H1 (cell line): ENCODE measurements around the gene MICU1. TPM values are rescaled to one million over a fixed set of nuclear protein-coding genes. Genes with fewer than 3 reads are reported as not detected.

Source experiments
- CTCF ChIA-PET: fragments of 300-600 bp; sonication (Branson Sonifier 250); formaldehyde crosslinking; loops from one replicate; lab custom pipeline; 2021; ENCODE audit not compliant: partially characterized antibody; lab: Charles Lee
- POLR2A ChIA-PET: fragments of 300-600 bp; sonication (Branson Sonifier 250); formaldehyde crosslinking; loops from one replicate; lab custom pipeline; 2021; ENCODE audit warnings: inconsistent platforms; ENCODE audit not compliant: partially characterized antibody; lab: Charles Lee
- DNase-seq, 2 experiments: peaks; one replicate each; pipeline versions ENCODE4 v3.0.0 to v3.0.0-alpha.2; 2010 to 2022; ENCODE audit warnings: low spot score in 2 of 2, low read depth in 1 of 2, mixed read lengths in 1 of 2
- FAIRE-seq: peaks from 2 replicates; lab custom pipeline; 2011; peaks lifted over from hg19 to GRCh38; lab: Jason Lieb, UNC
- H2AFZ ChIP-seq: 2 replicates; pipeline ENCODE4 v1.8.1; 2012; ENCODE audit warnings: low read length, inconsistent platforms
- H2AK5ac ChIP-seq: 2 replicates; pipeline ENCODE4 v1.6.1; 2013; ENCODE audit warnings: low read depth, low read length
- H2BK120ac ChIP-seq: replicated peaks from 2 replicates; pipeline ENCODE3; 2013; ENCODE audit warnings: low read depth, low read length, inconsistent platforms
- H2BK12ac ChIP-seq: 2 replicates; pipeline ENCODE4 v1.6.1; 2013; ENCODE audit warnings: low read depth, low read length
- H2BK15ac ChIP-seq: 2 replicates; pipeline ENCODE4 v1.6.1; 2013; ENCODE audit warnings: low read length
- H2BK20ac ChIP-seq: 2 replicates; pipeline ENCODE4 v1.6.1; 2013; ENCODE audit warnings: low read length
- H2BK5ac ChIP-seq: 2 replicates; pipeline ENCODE4 v1.6.1; 2013; ENCODE audit warnings: low read depth, low read length
- H3K14ac ChIP-seq: 2 replicates; pipeline ENCODE4 v1.6.1; 2013; ENCODE audit warnings: inconsistent platforms; ENCODE audit not compliant: insufficient read length
- H3K18ac ChIP-seq: 2 replicates; pipeline ENCODE4 v1.6.1; 2013; ENCODE audit warnings: low read length; ENCODE audit errors: extremely low read depth
- H3K23ac ChIP-seq: 2 replicates; pipeline ENCODE4 v1.6.1; 2013; ENCODE audit warnings: inconsistent platforms; ENCODE audit not compliant: insufficient read length
- H3K23me2 ChIP-seq: 2 replicates; pipeline ENCODE4 v1.6.1; 2013; ENCODE audit warnings: low read depth, low read length
- H3K27ac ChIP-seq: 2 replicates; pipeline ENCODE4 v1.6.1; 2011; ENCODE audit warnings: low read depth, low read length, inconsistent platforms
- H3K27me3 ChIP-seq, 4 experiments: replicated peaks in 1 of 4; 1 replicate in 1 of 4; 2 replicates in 3 of 4; pipeline versions ENCODE4 v1.6.1 to v1.8.1; 2011 to 2013; ENCODE audit warnings: low read length in 3 of 4, mild to moderate bottlenecking in 3 of 4, inconsistent platforms in 2 of 4, mixed read lengths in 2 of 4, moderate library complexity in 1 of 4; ENCODE audit not compliant: control insufficient read depth in 3 of 4, insufficient read depth in 3 of 4; ENCODE audit errors: extremely low read depth in 1 of 4
- H3K36me3 ChIP-seq, 4 experiments: 2 replicates each; pipeline versions ENCODE4 v1.6.1 to v1.8.1; 2011 to 2013; ENCODE audit warnings: mild to moderate bottlenecking in 4 of 4, low read length in 3 of 4, moderate library complexity in 2 of 4, control low read depth in 1 of 4, inconsistent platforms in 1 of 4; ENCODE audit not compliant: insufficient read depth in 4 of 4, control insufficient read depth in 2 of 4
- H3K4ac ChIP-seq: replicated peaks from 2 replicates; pipeline ENCODE3; 2013; ENCODE audit warnings: low read length, low read depth, mixed read lengths, inconsistent platforms; ENCODE audit not compliant: insufficient read length
- H3K4me1 ChIP-seq, 4 experiments: replicated peaks in 1 of 4; 1 replicate in 1 of 4; 2 replicates in 3 of 4; pipeline versions ENCODE4 v1.6.1 to v1.8.1; 2011 to 2013; ENCODE audit warnings: low read length in 3 of 4, inconsistent platforms in 2 of 4, mixed read lengths in 1 of 4; ENCODE audit not compliant: insufficient read depth in 4 of 4, control insufficient read depth in 3 of 4
- H3K4me2 ChIP-seq, 2 experiments: 2 replicates each; pipeline versions ENCODE4 v1.6.1 to v1.8.1; 2011 to 2013; ENCODE audit warnings: low read depth in 2 of 2, low read length in 2 of 2, control low read depth in 1 of 2, inconsistent platforms in 1 of 2, mild to moderate bottlenecking in 1 of 2; ENCODE audit not compliant: insufficient read depth in 1 of 2
- H3K4me3 ChIP-seq, 4 experiments: fragments of 200-600, 300-600 bp in 1 of 4; sonication (generic), shearing (Covaris generic), sonication (Bioruptor Twin) in 1 of 4; 2 replicates each; pipeline versions ENCODE4 v1.5.1 to v1.8.1; 2011 to 2016; ENCODE audit warnings: low read length in 4 of 4, low read depth in 3 of 4, control low read depth in 2 of 4, inconsistent platforms in 2 of 4, mild to moderate bottlenecking in 2 of 4, mixed read lengths in 1 of 4, moderate library complexity in 1 of 4; ENCODE audit not compliant: insufficient read depth in 2 of 4; ENCODE audit errors: extremely low read depth in 1 of 4
- H3K56ac ChIP-seq: replicated peaks from 2 replicates; pipeline ENCODE3; 2013; ENCODE audit warnings: low read depth, mild to moderate bottlenecking, mixed read lengths, low read length, inconsistent platforms; ENCODE audit not compliant: insufficient read length
- H3K79me1 ChIP-seq: 2 replicates; pipeline ENCODE4 v1.6.1; 2013; ENCODE audit warnings: low read depth, low read length, control low read depth
- H3K79me2 ChIP-seq, 2 experiments: 2 replicates each; pipeline versions ENCODE4 v1.6.1 to v1.8.1; 2012 to 2013; ENCODE audit warnings: low read length in 2 of 2, mild to moderate bottlenecking in 2 of 2, inconsistent platforms in 1 of 2; ENCODE audit not compliant: insufficient read depth in 2 of 2, control insufficient read depth in 1 of 2
- H3K9ac ChIP-seq, 4 experiments: replicated peaks in 1 of 4; 1 replicate in 1 of 4; 2 replicates in 3 of 4; pipeline versions ENCODE4 v1.6.1 to v1.8.1; 2011 to 2013; ENCODE audit warnings: low read depth in 3 of 4, low read length in 3 of 4, control low read depth in 2 of 4, mild to moderate bottlenecking in 2 of 4, moderate library complexity in 2 of 4, inconsistent platforms in 1 of 4; ENCODE audit errors: extremely low read depth in 1 of 4
- H3K9me3 ChIP-seq, 2 experiments: 2 replicates each; pipeline versions ENCODE4 v1.6.1 to v1.8.1; 2012 to 2013; ENCODE audit warnings: mild to moderate bottlenecking in 2 of 2, moderate library complexity in 2 of 2, control low read depth in 1 of 2, inconsistent platforms in 1 of 2, low read depth in 1 of 2, low read length in 1 of 2, mixed read lengths in 1 of 2; ENCODE audit not compliant: insufficient read depth in 2 of 2
- H4K20me1 ChIP-seq, 2 experiments: replicated peaks in 1 of 2; 2 replicates each; pipeline versions ENCODE3 to v1.8.1; 2011 to 2013; ENCODE audit warnings: inconsistent platforms in 2 of 2, low read length in 2 of 2, mild to moderate bottlenecking in 1 of 2; ENCODE audit not compliant: insufficient read depth in 2 of 2, control insufficient read depth in 1 of 2
- H4K5ac ChIP-seq: 2 replicates; pipeline ENCODE4 v1.6.1; 2013; ENCODE audit warnings: low read length, low read depth, mixed read lengths, inconsistent platforms; ENCODE audit not compliant: insufficient read length
- H4K8ac ChIP-seq: 2 replicates; pipeline ENCODE4 v1.8.0; 2013; ENCODE audit warnings: mild to moderate bottlenecking, moderate library complexity, low read length, inconsistent platforms; ENCODE audit not compliant: insufficient read depth; ENCODE audit errors: extremely low read depth
- H4K91ac ChIP-seq: replicated peaks from 2 replicates; pipeline ENCODE3; 2013; ENCODE audit warnings: low read length, mixed read lengths, inconsistent platforms; ENCODE audit not compliant: insufficient read length
- BACH1 ChIP-seq: IDR thresholded peaks from 2 replicates; pipeline ENCODE4 v1.6.1; 2012; ENCODE audit warnings: low read length, improper control_type of control experiment
- BCL11A ChIP-seq, 2 experiments: IDR thresholded peaks; one replicate each; pipeline ENCODE4 v1.6.1; 2011; ENCODE audit warnings: low read depth in 2 of 2, low read length in 2 of 2, mild to moderate bottlenecking in 2 of 2
- CBX5 ChIP-seq: fragments of 300-800, 300-1000 bp; sonication (generic); IDR thresholded peaks from 2 replicates; pipeline ENCODE4 v1.7.1; 2016; ENCODE audit warnings: antibody characterized with exemption, low read length, low read depth
- JUND ChIP-seq: IDR thresholded peaks from 2 replicates; pipeline ENCODE4 v1.6.1; 2011; ENCODE audit warnings: mild to moderate bottlenecking, improper control_type of control experiment, low read length
- PHF8 ChIP-seq: fragments of 200-600 bp; sonication (generic); conservative IDR thresholded peaks from 2 replicates; pipeline ENCODE4 v1.7.1; 2012; ENCODE audit warnings: low read depth, mild to moderate bottlenecking, inconsistent platforms, low read length, moderate library complexity
- POLR2AphosphoS5 ChIP-seq: IDR thresholded peaks from 2 replicates; pipeline ENCODE4 v1.6.1; 2011; ENCODE audit warnings: low read depth, low read length
- SIRT6 ChIP-seq: IDR thresholded peaks from one replicate; pipeline ENCODE4 v1.7.1; 2012; ENCODE audit warnings: low read length, inconsistent platforms
- SP1 ChIP-seq: IDR thresholded peaks from 2 replicates; pipeline ENCODE4 v1.6.1; 2011; ENCODE audit warnings: low read depth, low read length
- SP4 ChIP-seq: IDR thresholded peaks from 2 replicates; pipeline ENCODE4 v1.6.1; 2012; ENCODE audit warnings: low read length, inconsistent platforms
- TAF7 ChIP-seq: optimal IDR thresholded peaks from 2 replicates; pipeline ENCODE3; 2011; ENCODE audit warnings: low read depth, mild to moderate bottlenecking, inconsistent platforms, low read length, moderate library complexity, borderline replicate concordance
- YY1 ChIP-seq: IDR thresholded peaks from 2 replicates; pipeline ENCODE4 v1.6.1; 2011; ENCODE audit warnings: low read depth, mild to moderate bottlenecking, low read length
- ZNF274 ChIP-seq: IDR thresholded peaks from 2 replicates; pipeline ENCODE4 v1.7.0; 2012; ENCODE audit warnings: low read length, borderline replicate concordance; ENCODE audit errors: extremely low read depth
- WGBS, 2 experiments: shearing (Covaris generic) in 1 of 2; methylation state at CpG; one replicate each; pipeline versions ENCODE4 v1.1.6 to v1.1.7; 2013 to 2015; ENCODE audit warnings: low lambda C conversion rate in 2 of 2, mixed read lengths in 2 of 2, inconsistent platforms in 1 of 2, low coverage in 1 of 2, missing lambda C conversion rate in 1 of 2; ENCODE audit not compliant: insufficient replicate concordance in 2 of 2, insufficient coverage in 1 of 2, insufficient read length in 1 of 2; ENCODE audit errors: extremely low coverage in 1 of 2, missing lambda C conversion rate in 1 of 2; 5-methylcytosine and 5-hydroxymethylcytosine counted together
- polyA plus RNA-seq, 7 experiments: library from polyadenylated mRNA; depleted of rRNA in 3 of 7; stranded (reverse) in 5 of 7; unstranded in 2 of 7; fragments of >200 nt in 5 of 7; fragments of 200-250 nt in 2 of 7; gene quantifications; 1 replicate in 5 of 7; 2 replicates in 1 of 7; 4 replicates in 1 of 7; pipeline versions ENCODE4 v1.2.1 to v1.2.3, GENCODE V29; 2011 to 2013; ENCODE audit warnings: missing spikeins in 2 of 7, mixed read lengths in 2 of 7
- total RNA-seq: library from RNA; stranded (reverse); fragmentation: NEBNext Ultra II Directional; extraction: Animal tissue kit (Norgen Biotek cat#: 25700); gene quantifications from 2 replicates; pipeline ENCODE4 v1.2.1, GENCODE V29; 2021
- TF ChIP-seq, protein P1 (sequence below): IDR thresholded peaks from 2 replicates; pipeline ENCODE4 v1.6.1; 2012; ENCODE audit warnings: inconsistent platforms
- TF ChIP-seq, protein P2 (sequence below): IDR thresholded peaks from 2 replicates; pipeline ENCODE4 v1.6.1; 2012; ENCODE audit warnings: low read length, inconsistent platforms

MICU1 gene
- total and polyA plus RNA-seq, 2 of the 8 experiments (the other 6 are each of a cell fraction or from before 2014, with no cell fraction given) = 18.0 to 36.7 TPM

DNA sequence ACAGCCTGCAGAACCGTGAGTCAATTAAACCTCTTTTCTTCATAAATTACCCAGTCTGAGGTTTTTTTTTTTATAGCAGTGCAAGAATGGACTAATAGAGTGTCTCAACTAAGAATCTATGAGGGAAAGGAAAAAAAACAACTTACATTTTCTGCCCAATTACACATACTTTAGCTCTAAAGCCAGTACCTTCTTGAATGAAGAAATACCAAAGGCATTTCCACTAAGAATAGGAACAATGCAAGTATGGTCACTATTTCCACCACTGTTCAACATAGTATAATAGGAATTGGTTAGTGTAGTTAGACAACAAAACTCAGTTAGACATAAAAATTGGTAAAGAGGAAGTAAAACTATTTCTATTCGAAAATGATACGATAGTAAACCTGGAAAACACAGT is 37.6 kb downstream of the MICU1 start:
- no peak overlapping the region for H3K4me3 ChIP-seq
- no peak overlapping the region for H3K23ac ChIP-seq
- no peak overlapping the region for H3K27ac ChIP-seq
- no peak overlapping the region for H4K5ac ChIP-seq
- no peak overlapping the region for H2BK12ac ChIP-seq
- H2BK5ac ChIP-seq = no peak overlapping the region
- H3K79me1 ChIP-seq = no peaks in the 10 kb centered on the region
- no peak overlapping the region for H2BK15ac ChIP-seq
- no peak overlapping the region for H2BK20ac ChIP-seq
- no peak for FAIRE-seq
- H3K9me3 ChIP-seq = no peaks in the 10 kb centered on the region
- H3K27me3 ChIP-seq = no peaks in the 10 kb centered on the region
- no peak overlapping the region for H3K4ac ChIP-seq
- H3K14ac ChIP-seq = no peak overlapping the region
- H3K9ac ChIP-seq = no peak overlapping the region
- CTCF ChIA-PET = no interaction called here
- H3K36me3 ChIP-seq = no peaks in the 10 kb centered on the region
- DNase-seq = no peak
- H2AFZ ChIP-seq = no peak overlapping the region
- peaks cover 0 to 2% (median 0%) of the 10 kb centered on the region in 4 experiments; a peak in 1 of 7 replicates for H3K4me1 ChIP-seq
- H4K8ac ChIP-seq = no peak overlapping the region
- H4K91ac ChIP-seq = no peak overlapping the region
- peaks cover 0 to 27% of the 10 kb centered on the region in 2 experiments; a peak in 2 of 4 replicates for H3K79me2 ChIP-seq
- H3K56ac ChIP-seq = no peak overlapping the region
- H2AK5ac ChIP-seq = no peak overlapping the region
- H4K20me1 ChIP-seq = no peaks in the 10 kb centered on the region
- H3K4me2 ChIP-seq = no peak overlapping the region
- 84% methylated on average over 3 of the region's 3 CpGs; no CpG with 5 or more reads in 1 of the 2 experiments for WGBS, 2 experiments
- H3K23me2 ChIP-seq = no peaks in the 10 kb centered on the region
- H3K18ac ChIP-seq = no peak overlapping the region
- POLR2A ChIA-PET = no interaction called here
- H2BK120ac ChIP-seq = no peak overlapping the region
- TF ChIP-seq BCL11A (IDR thresholded peaks at IDR 0.05; ENCODE audit: low read depth in 2 of 2, low read length in 2 of 2) = no peak
- no peak for TF ChIP-seq JUND
- no peak for TF ChIP-seq PHF8
- TF ChIP-seq, protein P1, sequence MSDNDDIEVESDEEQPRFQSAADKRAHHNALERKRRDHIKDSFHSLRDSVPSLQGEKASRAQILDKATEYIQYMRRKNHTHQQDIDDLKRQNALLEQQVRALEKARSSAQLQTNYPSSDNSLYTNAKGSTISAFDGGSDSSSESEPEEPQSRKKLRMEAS = no peak
- TF ChIP-seq CBX5 = no peak
- TF ChIP-seq, protein P2, sequence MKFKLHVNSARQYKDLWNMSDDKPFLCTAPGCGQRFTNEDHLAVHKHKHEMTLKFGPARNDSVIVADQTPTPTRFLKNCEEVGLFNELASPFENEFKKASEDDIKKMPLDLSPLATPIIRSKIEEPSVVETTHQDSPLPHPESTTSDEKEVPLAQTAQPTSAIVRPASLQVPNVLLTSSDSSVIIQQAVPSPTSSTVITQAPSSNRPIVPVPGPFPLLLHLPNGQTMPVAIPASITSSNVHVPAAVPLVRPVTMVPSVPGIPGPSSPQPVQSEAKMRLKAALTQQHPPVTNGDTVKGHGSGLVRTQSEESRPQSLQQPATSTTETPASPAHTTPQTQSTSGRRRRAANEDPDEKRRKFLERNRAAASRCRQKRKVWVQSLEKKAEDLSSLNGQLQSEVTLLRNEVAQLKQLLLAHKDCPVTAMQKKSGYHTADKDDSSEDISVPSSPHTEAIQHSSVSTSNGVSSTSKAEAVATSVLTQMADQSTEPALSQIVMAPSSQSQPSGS = no peak
- TF ChIP-seq SP4 = no peak
- TF ChIP-seq POLR2AphosphoS5 = no peak
- no peak for TF ChIP-seq ZNF274
- TF ChIP-seq SIRT6 = no peak
- no peak for TF ChIP-seq YY1
- TF ChIP-seq SP1 = no peak
- TF ChIP-seq BACH1 = no peak
- no peak for TF ChIP-seq TAF7
